Frontal cortex (tissue), 4 donors: ENCODE measurements around the gene ENPP6. TPM values are rescaled to one million over a fixed set of nuclear protein-coding genes. Genes with fewer than 3 reads are reported as not detected.

Source experiments
- DNase-seq, 2 donors: peaks; one replicate each; pipeline ENCODE4 v3.0.0; 2012; ENCODE audit warnings: low spot score in 2 of 2
- FAIRE-seq: peaks from 2 replicates; lab custom pipeline; 2012; peaks lifted over from hg19 to GRCh38; lab: Jason Lieb, UNC
- total RNA-seq: library from RNA; depleted of rRNA; stranded (reverse); fragments of >200 nt; gene quantifications from one replicate; pipeline ENCODE4 v1.2.3, GENCODE V29; 2014
- donor health status: control.
- donor health status: control.
- donor health status: control.

ENPP6 gene
- total RNA-seq, 1 donor from 2014 or later = 1.6 TPM

DNA sequence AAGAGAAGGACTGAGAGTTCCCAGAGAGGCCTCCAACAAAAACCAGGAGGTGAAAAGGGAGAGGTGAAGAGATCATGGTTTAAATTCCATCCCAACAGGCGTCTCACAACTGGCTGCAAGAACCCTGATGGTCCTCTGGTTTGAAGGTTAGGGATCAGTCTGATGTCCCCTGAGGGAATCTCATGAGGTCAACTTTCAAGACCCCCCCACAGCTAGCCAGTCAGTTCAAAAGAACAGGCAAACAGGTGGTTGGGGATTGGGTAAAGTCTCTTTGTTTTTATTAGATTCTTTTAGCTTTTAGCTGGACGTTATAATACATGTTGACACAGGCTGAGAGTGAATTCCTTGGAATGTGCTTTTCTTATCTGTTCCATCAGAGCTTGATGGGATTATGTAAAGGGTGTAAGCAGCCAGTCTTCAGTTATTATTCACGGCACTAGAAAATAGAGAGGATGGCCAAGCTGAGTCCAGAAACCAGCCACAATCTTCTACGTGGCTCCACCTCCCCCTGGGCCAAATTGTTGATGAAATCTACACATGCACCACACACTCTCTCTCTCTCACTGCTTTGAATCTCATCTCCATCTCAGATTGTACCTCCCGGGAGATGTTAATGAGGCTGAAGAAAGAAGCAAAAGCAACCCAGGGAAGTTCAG is 20.8 kb downstream of the ENPP6 start:
- FAIRE-seq = no peak
- DNase-seq = no peak

GRCh38 chr4:184193556-184194525 is 23.8 kb downstream of the ENPP6 start:
- no peak for DNase-seq
- no peak for FAIRE-seq

DNA sequence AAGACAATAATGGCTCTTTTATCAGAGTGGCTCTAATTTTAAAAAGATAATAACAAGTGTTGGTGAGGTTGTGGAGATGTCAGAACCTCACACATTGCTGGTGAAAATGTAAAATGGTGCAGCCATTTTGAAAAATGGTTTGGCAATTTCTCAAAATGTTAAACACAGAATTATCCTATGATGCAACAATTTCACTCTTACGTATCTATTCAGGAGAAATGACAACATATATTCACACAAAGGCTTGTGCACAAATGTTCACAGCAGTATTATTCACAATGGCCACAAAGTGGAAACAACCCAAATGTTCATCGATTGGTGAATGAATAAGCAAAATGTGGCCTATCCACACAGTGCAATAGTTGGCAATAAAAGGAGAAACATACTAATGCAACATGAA is 24.7 kb downstream of the ENPP6 start:
- DNase-seq (no peak), FAIRE-seq (no peak)

- FAIRE-seq = no peak
Measured at GRCh38 chr4:184191267-184191666, 26.4 kb downstream of the ENPP6 start.

DNA sequence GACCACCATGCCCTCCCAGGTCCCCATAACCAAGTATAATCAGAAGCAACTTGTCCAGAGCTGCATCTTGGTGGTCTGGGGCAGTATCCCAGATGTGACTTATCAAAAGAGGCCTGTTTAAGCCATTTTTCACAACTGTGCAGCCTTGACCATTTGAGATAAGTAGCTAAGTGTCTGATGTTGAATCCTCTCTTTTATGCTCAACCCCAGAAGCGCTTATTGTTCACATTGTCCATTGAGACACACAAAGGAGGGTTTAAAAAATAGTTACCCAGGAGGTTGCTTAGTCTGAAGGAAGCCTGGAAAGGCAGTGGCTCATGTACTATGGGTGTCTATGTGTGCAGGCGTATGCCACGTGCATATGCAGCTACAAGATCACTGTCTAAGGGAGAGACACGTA is 27.0 kb downstream of the ENPP6 start:
- FAIRE-seq (no peak), DNase-seq (no peak)

More at GRCh38 chr4:184191267-184191666, 26.4 kb downstream of the ENPP6 start:
- no peak for DNase-seq

DNA sequence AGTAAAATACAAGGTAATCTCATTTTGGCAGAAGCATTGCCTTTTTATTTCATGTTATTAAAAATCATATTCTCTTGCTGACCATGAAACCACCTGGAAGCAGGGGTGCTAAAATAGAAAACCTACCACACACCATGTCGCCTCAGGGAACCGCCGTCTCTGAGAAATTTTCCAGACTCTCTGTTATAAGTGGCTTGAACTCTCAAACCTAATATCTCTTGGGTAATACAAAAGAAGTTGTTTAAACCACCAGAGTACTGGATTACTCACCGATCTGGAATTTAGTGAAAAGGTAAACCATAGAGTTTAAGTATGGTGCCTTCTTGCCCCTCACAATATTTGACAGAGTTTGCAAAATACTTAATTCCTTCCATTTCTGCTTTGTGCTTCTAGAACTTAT is 27.7 kb downstream of the ENPP6 start:
- DNase-seq (no peak), FAIRE-seq (no peak)

DNA sequence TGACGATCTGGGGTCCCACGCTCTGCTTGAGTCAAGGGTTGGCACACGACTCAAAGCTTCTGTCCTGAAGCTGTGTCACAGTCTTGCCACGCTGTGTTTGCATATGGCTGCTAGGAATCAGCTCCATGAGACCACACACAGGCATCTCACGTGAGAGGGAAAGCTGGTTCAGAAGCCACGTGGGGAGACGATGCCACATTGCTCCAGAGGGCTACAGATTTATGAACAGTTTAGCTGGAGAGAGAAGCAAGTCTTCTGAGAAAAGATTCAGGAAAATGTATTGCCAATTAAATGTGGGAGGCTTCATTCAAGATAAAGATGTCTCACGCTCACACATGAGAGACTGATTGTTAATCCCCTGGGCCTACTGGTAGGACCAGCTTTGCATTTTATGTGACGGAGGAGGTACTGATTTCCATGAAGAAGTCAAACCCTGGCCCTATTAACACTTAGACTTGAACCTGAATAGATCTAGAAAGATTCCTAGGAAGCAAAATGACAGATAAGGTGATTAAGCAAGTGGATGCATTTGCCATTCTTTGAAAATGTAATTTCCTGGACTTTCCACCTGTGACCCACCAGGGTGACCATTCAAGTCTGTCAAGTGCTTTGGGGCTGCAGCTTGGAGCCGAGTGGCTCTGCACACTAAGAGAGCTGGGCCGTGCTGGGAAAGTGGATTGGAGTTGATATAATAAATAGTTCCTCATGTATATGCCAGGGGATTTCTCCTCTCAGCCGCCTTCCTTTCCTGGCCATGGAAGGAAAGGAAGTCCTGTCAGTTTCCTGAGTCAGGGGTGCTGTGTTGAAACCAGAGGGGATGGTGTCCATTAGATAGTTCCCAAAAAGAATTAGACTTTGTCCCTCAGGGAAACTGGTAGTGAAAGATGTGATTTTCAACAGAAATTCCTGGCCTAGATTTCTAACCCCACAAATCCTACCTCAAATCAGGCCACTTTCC is 29.0 kb downstream of the ENPP6 start:
- no peak for FAIRE-seq
- DNase-seq = no peak

DNA sequence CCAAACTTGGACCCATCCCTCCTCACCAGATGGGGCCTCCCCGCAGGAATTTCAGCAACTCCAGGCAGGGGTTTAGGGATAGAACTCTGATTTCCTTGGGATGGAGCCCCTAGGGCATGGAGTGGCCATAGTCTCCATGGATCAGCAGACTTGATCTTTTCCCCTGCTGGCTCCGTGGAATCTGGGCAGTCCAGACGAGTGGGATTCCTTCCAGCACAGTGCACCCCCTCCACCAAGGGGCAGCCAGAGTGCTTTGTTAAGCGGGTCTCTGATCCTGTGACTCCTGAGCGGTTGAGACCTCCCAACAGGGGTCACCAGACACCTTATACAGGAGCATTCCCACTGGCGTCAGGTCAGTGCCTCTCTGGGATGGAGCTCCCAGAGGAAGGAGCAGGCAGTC is 40.4 kb downstream of the ENPP6 start:
- FAIRE-seq = no peak
- no peak for DNase-seq

GRCh38 chr4:184174571-184175488 is 42.8 kb downstream of the ENPP6 start:
- no peak for FAIRE-seq
- no peak for DNase-seq

DNA sequence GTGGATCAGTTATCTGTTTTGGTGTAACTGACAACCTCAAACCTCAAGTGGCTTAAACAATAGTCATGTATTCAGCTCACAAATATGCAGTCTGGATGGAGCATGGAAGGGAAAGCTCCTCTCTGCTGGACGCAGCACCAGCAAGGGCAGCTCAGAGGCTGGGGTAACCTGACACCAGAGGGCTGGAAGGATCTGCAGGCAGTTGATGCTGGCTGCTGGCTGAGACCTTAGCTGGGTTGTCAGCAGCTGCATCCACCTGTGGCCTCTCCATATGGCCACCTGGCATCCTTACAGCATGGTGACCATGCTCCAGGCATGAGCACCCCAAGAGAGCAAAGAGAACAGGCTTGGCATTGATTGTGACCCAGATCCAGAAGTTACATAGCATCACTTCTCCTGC is 46.7 kb downstream of the ENPP6 start:
- no peak for FAIRE-seq
- DNase-seq = no peak

DNA sequence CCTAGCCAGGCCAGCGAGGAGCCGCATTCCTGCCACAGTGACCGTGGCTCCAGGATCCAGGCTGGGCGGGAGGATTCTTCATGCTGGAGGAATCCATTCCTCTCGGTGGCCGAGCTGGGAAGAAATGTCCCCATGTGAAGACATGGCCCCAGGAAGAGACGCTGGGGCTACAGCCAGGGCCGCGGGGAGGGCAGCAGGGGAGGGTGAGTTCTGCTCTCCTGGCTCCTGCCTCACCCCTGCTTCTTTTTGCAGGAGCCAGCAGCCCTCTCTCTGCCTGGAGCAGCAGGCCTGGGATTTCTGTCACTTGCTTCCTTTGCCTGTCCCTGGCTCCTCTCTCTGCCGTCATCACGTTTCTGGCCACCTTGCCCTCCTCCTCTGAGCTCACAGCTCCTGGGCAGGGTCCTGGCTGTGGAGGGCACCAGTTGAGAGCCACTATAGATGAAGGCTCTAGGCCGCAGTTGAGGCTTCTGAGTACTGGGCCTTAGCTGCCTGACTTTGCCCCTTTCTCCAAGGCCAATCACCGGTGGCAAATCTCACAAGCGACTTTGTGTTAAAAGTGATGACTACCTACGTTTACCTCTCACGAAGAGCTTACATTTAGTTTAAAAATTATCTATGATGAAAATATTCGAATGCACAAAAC is 48.3 kb downstream of the ENPP6 start:
- FAIRE-seq = no peak
- DNase-seq = no peak

- FAIRE-seq (no peak), DNase-seq (peak; percentile 66 to 80)
Measured at GRCh38 chr4:184168406-184169019, 49.2 kb downstream of the ENPP6 start.

DNA sequence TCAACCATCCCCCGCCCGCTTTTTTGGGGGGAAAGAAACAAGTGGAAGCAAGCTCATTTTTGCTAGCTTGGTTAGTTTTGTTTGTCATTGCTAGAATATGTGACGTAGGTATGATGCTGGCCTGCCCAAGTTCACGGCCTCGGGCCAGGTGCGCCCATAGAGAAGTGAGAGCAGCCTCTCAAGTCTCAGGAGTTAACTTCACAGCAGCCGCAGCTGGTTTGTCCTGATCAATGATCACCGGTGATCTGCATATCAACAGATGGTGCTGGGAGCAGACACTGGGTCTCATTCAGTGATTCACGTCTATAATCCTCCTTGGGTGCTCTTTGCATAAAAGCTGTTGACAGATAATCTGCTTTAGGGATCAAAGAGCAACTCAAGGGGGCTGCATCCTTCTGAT is 50.1 kb downstream of the ENPP6 start:
- DNase-seq (no peak), FAIRE-seq (no peak)

- no peak for DNase-seq
- FAIRE-seq = no peak
Measured at GRCh38 chr4:184166736-184167135, 50.9 kb downstream of the ENPP6 start.

- no peak for FAIRE-seq
- DNase-seq = no peak
Measured at GRCh38 chr4:184165291-184165690, 52.4 kb downstream of the ENPP6 start.

DNA sequence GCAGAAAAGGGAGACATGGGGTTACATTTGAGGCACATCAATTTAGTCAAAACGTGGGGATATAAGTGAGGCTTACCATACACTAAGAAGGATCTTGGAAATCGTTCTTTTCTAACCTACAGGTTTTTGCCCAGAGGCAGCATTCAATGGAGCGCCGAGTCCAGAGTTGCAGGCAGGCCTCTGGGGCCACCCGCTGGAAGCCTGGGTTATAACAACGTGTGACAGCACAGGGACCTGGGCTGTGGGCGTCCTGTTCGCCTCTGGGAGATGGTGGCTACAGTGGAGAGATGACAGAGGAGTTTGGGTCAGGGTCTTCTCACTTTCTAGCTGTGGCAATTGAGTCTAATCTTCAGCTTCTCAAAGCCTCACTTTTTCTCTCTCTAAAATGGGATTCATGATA is 53.9 kb downstream of the ENPP6 start:
- FAIRE-seq (no peak), DNase-seq (peak; percentile 31 to 64)

DNA sequence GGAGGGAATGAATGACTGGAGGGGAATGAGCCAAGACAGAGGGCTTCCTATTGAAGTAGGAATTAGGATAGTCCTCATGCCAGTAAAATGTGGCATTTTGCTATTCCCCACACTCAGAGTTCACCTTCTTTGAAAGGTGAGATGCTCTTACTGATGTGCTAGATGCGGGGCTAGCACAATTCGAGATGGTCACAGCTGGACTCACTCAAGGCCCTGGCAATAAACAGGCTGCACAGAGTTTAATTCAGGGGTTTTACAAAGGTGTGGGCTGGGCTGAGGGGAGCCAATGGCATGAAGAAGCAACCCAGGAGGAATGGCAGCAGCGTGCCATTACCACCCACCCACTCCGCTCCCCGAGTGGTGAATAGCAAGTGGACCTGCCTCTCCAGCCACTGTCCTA is 55.1 kb downstream of the ENPP6 start:
- FAIRE-seq = no peak
- DNase-seq = no peak

DNA sequence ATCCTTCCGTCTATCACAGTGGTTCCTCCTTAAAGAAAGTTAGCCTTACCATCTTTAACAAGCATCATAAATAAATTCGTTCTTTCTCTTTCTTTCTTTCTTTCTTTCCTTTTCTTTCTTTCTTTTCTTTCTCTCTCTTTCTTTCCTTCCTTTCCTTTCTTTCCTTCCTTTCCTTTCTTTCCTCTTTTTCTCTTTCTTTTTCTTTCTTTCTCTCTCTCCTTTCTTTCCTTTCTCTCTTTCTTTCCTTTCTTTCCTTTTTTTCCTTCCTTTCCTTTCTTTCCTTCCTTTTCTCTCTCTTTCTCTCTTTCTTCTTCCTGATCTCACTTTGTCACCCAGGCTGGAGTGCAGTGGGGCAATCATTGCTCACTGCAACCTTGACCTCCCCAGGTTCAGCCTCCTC is 60.4 kb downstream of the ENPP6 start:
- no peak for DNase-seq
- no peak for FAIRE-seq
